Breast epithelium (tissue), 3 donors: Measurements from ENCODE around the gene ZNF485.

ENCODE experiments used
- CTCF ChIP-seq, 3 donors: fragments of 450-650 bp; IDR thresholded peaks; one replicate each; pipeline ENCODE4 v1.5.1; 2016 to 2017; ENCODE audit warnings: antibody characterized with exemption in 3 of 3, mild to moderate bottlenecking in 3 of 3, moderate library complexity in 3 of 3
- POLR2A ChIP-seq: fragments of 450-650 bp; IDR thresholded peaks from one replicate; pipeline ENCODE4 v1.6.1; 2016; ENCODE audit warnings: antibody characterized with exemption, mild to moderate bottlenecking, moderate library complexity
- POLR2AphosphoS5 ChIP-seq, 3 donors: sonication (generic); formaldehyde crosslinking; IDR thresholded peaks; one replicate each; pipeline ENCODE4 v1.6.1; 2017; ENCODE audit warnings: antibody characterized with exemption in 3 of 3

GRCh38 chr10:43648095-43648397 is 41.8 kb downstream of the ZNF485 start:
- no peak for TF ChIP-seq POLR2A
- no peak for TF ChIP-seq CTCF (IDR thresholded peaks at IDR 0.05)
- no peak for TF ChIP-seq POLR2AphosphoS5 (IDR thresholded peaks at IDR 0.05)
